Gastrocnemius medialis (tissue), 4 donors: ENCODE measurements around the gene WWOX.

Experiments
- CTCF ChIP-seq, 5 experiments: fragments of 450-650 bp in 3 of 5; fragments of 200-600 bp in 2 of 5; sonication (generic) in 2 of 5; IDR thresholded peaks in 4 of 5; conservative IDR thresholded peaks in 1 of 5; 1 replicate in 4 of 5; 2 replicates in 1 of 5; pipeline ENCODE4 v1.5.1; 2016 to 2019; ENCODE audit warnings: antibody characterized with exemption in 5 of 5, mild to moderate bottlenecking in 3 of 5, moderate library complexity in 3 of 5
- POLR2A ChIP-seq, 2 donors: fragments of 450-650 bp; IDR thresholded peaks; one replicate each; pipeline ENCODE4 v1.6.1; 2017; ENCODE audit warnings: antibody characterized with exemption in 2 of 2, mild to moderate bottlenecking in 2 of 2, moderate library complexity in 2 of 2

- no peak for TF ChIP-seq CTCF (IDR thresholded peaks at IDR 0.05 in 4 of 5, conservative IDR thresholded peaks at IDR 0.05 in 1 of 5)
- TF ChIP-seq POLR2A (IDR thresholded peaks at IDR 0.05) = no peak
These were observed 147.1 kb downstream of the WWOX start for GRCh38 chr16:78246559-78246958.
